Upper lobe of left lung (tissue), 4 donors: ENCODE results near the gene ITGB1BP1.

Experiments used
- CTCF ChIP-seq, 6 experiments: fragments of 450-650 bp in 4 of 6; fragments of 200-600 bp in 2 of 6; sonication (generic) in 2 of 6; IDR thresholded peaks; one replicate each; pipeline ENCODE4 v1.5.1; 2016 to 2019; ENCODE audit warnings: antibody characterized with exemption in 6 of 6
- POLR2A ChIP-seq, 4 donors: fragments of 450-650 bp; IDR thresholded peaks; one replicate each; pipeline ENCODE4 v1.5.1; 2016 to 2017; ENCODE audit warnings: antibody characterized with exemption in 4 of 4, mild to moderate bottlenecking in 2 of 4

- TF ChIP-seq CTCF (IDR thresholded peaks at IDR 0.05) (no peak), POLR2A (IDR thresholded peaks at IDR 0.05) (no peak)
Measured at GRCh38 chr2:9465170-9465569, 41.8 kb upstream of the ITGB1BP1 start.
